OCI-LY3 (cell line): Measurements from ENCODE around the gene SPP2.

Experiments used
- CTCF ChIP-seq: fragments of 200-600, 300-600 bp; sonication (generic); IDR thresholded peaks from 2 replicates; pipeline ENCODE4 v1.5.1; 2014; ENCODE audit warnings: antibody characterized with exemption, low read length, low read depth
- EZH2phosphoT487 ChIP-seq: fragments of 200-600 bp; shearing (Covaris generic); IDR thresholded peaks from 2 replicates; pipeline ENCODE4 v1.6.1; 2018; ENCODE audit warnings: antibody characterized with exemption, mixed run types, low read depth

GRCh38 chr2:234025466-234025865 is 25.0 kb upstream of the SPP2 start:
- TF ChIP-seq CTCF, result no peak
- no peak for TF ChIP-seq EZH2phosphoT487
